ENCODE results near the gene MBTPS1.
A peak's percentile ranks its signal among the peaks of the same experiment; 100 is the strongest.
"Not testable (repeated sequence)": the region's sequence is repeated elsewhere in the genome, so short reads cannot be mapped to it uniquely, and the experiment has no call there.

The MBTPS1 gene

GRCh38 chr16:84137287-84137686 is 20.5 kb upstream of the MBTPS1 start:
- DNase-seq (ENCODE audit: low spot score) = no peak

- no peak for DNase-seq (ENCODE audit: low spot score)
These were observed 19.8 kb upstream of the MBTPS1 start for GRCh38 chr16:84136331-84137125.

- DNase-seq (ENCODE audit: low spot score) = no peak
These were observed 16.0 kb upstream of the MBTPS1 start for GRCh38 chr16:84132527-84133285.

GRCh38 chr16:84131117-84131516 is 14.4 kb upstream of the MBTPS1 start:
- no peak for DNase-seq (ENCODE audit: low spot score)

- DNase-seq (ENCODE audit: low spot score) = no peak
These were observed 7.7 kb upstream of the MBTPS1 start for GRCh38 chr16:84124257-84125073.

GRCh38 chr16:84121007-84121406 is 4.3 kb upstream of the MBTPS1 start:
- no peak for DNase-seq (ENCODE audit: low spot score)

- DNase-seq (ENCODE audit: low spot score) = no peak
These were observed 3.3 kb upstream of the MBTPS1 start for GRCh38 chr16:84120023-84120422.

- DNase-seq (ENCODE audit: low spot score) = no peak
These were observed 2.6 kb upstream of the MBTPS1 start for GRCh38 chr16:84119368-84119767.

GRCh38 chr16:84118315-84118714 is 1.6 kb upstream of the MBTPS1 start:
- DNase-seq (ENCODE audit: low spot score) = not testable (repeated sequence)

- peak; percentile 45 for DNase-seq (ENCODE audit: low spot score)
These were observed 727 bp upstream of the MBTPS1 start for GRCh38 chr16:84117494-84117843.

GRCh38 chr16:84115919-84116719 is 623 bp downstream of the MBTPS1 start:
- DNase-seq (ENCODE audit: low spot score) = peak; percentile 52

GRCh38 chr16:84111949-84112348 is 4.8 kb downstream of the MBTPS1 start:
- not testable (repeated sequence) for DNase-seq (ENCODE audit: low spot score)

- no peak for DNase-seq (ENCODE audit: low spot score)
These were observed 5.2 kb downstream of the MBTPS1 start for GRCh38 chr16:84111525-84111924.

- DNase-seq (ENCODE audit: low spot score) = no peak
These were observed 6.2 kb downstream of the MBTPS1 start for GRCh38 chr16:84110527-84110926.

GRCh38 chr16:84109598-84110335 is 7.0 kb downstream of the MBTPS1 start:
- DNase-seq (ENCODE audit: low spot score) = no peak

GRCh38 chr16:84107921-84108320 is 8.8 kb downstream of the MBTPS1 start:
- DNase-seq (ENCODE audit: low spot score) = no peak

GRCh38 chr16:84105948-84106740 is 10.6 kb downstream of the MBTPS1 start:
- no peak for DNase-seq (ENCODE audit: low spot score)

GRCh38 chr16:84105301-84105815 is 11.4 kb downstream of the MBTPS1 start:
- no peak for DNase-seq (ENCODE audit: low spot score)

GRCh38 chr16:84104231-84104630 is 12.5 kb downstream of the MBTPS1 start:
- no peak for DNase-seq (ENCODE audit: low spot score)

GRCh38 chr16:84103678-84104077 is 13.1 kb downstream of the MBTPS1 start:
- no peak for DNase-seq (ENCODE audit: low spot score)

Measured in putamen (tissue), 1 donor.